Measurements from ENCODE around the gene KPNA6.
"Not testable (repeated sequence)": the region's sequence is repeated elsewhere in the genome, so short reads cannot be mapped to it uniquely, and the experiment has no call there.

KPNA6 gene

GRCh38 chr1:32107742-32108661 is at the start of gene KPNA6:
Gene KPNA6 (plus strand): TSS chr1:32108056. CDS start chr1:32108131, 75 bp downstream.
- DNase-seq (ENCODE audit: low read depth in 4 of 4, low spot score in 1 of 4), result peak; percentile 63 to 80 (median 70)

DNA sequence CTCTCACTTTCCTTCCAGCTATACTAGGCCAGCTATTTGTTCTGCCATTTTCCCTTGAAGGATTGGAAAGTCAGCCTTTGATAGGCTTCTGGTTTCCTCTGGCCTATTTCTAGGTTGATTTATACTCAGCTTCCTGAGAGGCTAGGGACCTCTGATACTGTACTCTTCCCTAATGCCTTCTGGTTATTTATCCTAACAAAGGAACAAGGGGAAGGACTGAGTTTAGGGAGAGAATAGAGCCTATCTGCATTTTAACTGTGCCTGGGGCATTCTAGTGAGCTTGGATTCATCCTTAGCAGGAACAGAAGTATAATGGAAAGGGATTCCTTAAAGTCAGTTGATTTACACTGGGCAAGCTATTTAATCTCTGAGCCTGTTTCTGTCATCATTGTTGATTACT is 46.9 kb upstream of the KPNA6 start:
- DNase-seq (ENCODE audit: low read depth in 4 of 4, low spot score in 1 of 4), result no peak

DNA sequence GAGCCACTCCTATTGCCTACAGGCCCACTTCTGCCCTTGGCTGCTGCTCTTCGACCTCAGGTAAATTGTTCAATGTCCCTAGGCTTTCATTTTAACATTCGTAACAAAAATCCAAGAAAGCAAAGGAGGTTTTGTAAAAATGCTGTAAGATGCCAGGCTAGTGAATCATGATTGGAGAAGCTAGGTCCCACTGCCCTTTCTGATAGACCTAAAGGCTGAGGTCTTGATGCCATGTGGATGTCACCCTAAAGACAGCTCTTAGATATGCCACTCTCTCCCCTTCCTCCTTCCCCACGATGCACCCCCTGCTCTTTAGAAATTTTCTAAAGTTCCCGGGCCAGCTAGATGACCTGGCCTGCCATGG is 45.0 kb upstream of the KPNA6 start:
- no peak for DNase-seq (ENCODE audit: low read depth in 4 of 4, low spot score in 1 of 4)

GRCh38 chr1:32063261-32063681 is 44.6 kb upstream of the KPNA6 start:
- DNase-seq (ENCODE audit: low read depth in 4 of 4, low spot score in 1 of 4), result no peak

DNA sequence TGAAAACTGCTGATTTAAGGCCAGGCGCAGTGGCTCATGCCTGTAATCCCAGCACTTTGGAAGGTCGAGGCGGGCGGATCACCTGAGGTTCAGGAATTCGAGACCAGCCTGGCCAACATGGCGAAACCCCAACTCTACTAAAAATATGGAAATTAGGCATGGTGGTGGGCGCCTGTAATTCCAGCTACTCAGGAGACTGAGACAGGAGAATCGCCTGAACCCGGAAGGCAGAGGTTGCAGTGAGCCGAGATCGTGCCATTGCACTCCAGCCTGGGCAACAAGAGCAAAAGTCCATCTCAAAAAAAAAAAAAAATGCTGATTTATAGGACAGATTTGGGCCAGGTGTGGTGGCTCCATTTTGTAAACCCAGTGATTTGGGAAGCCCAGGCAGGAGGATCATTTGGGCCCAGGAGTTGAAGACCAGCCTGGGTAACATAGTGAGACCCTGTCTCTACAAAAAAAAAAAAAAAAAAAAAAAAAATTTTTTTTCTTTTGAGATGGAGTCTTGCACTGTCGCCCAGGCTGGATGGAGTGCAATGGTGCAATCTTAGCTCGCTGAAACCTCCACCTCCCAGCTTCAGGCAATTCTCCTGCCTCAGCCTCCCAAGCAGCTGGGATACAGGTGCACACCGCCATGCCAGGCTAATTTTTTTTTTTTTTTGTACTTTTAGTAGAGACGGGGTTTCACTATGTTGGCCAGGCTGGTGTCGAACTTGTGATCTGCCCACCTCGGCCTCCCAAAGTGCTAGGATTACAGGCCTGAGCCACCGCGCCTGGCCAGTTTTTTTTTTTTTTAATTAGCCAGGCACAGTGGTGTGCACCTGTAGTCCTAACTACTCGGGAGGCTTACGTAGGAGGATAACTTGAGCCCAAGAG is 42.0 kb upstream of the KPNA6 start:
- DNase-seq (ENCODE audit: low read depth in 4 of 4, low spot score in 1 of 4), result not testable (repeated sequence)

DNA sequence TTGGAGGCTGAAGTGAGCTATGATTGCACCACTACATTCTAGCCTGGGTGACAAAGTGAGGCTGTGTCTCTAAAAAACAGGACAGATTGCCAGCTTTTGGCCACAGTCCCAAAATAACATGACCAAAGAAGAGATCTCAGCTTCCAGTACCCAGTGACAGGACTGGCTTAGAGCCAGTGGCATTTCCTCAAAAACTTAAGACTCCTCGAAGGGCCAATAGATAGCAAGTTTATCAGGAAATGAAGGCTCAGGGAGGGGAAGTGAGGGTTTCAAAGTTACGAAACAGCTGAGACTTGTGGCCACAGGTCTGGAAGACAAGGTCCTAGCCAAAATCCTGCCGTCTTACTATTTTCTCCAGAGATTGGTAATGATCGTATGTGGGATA is 41.4 kb upstream of the KPNA6 start:
- DNase-seq (ENCODE audit: low read depth in 4 of 4, low spot score in 1 of 4), result no peak

DNA sequence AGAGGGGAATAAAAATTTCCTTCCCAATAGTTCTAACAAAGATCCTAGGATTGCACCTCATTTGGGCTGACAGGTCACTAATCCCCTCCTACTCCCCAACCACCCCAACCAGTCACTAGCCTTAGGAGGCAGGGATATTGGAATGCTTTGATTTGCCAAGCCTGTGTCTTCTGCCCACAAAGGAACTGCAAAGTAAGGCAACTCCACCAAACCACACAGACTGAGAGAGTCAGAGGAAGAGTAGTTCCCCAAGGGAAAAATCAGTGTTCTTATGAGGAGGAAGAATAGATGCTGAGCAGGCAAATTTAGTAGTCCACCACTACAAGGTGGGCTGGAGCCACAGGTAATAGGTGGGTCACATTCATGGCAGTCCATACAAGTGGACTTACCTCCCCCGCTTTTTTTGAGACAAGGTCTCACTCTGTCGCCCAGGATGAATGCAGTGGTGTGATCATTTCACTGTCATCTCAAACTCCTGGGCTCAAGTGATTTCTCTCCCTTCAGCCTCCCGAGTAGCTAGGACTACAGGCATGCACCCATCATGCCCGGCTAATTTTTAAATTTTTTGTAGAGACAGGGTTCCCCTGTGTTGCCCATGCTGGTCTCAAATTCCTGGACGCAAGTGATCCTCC is 38.8 kb upstream of the KPNA6 start:
- DNase-seq (ENCODE audit: low read depth in 4 of 4, low spot score in 1 of 4), result no peak

GRCh38 chr1:32071758-32072621 is 35.9 kb upstream of the KPNA6 start:
- peak in 2 of 4 experiments; percentile 6 to 30 for DNase-seq (ENCODE audit: low read depth in 4 of 4, low spot score in 1 of 4)

DNA sequence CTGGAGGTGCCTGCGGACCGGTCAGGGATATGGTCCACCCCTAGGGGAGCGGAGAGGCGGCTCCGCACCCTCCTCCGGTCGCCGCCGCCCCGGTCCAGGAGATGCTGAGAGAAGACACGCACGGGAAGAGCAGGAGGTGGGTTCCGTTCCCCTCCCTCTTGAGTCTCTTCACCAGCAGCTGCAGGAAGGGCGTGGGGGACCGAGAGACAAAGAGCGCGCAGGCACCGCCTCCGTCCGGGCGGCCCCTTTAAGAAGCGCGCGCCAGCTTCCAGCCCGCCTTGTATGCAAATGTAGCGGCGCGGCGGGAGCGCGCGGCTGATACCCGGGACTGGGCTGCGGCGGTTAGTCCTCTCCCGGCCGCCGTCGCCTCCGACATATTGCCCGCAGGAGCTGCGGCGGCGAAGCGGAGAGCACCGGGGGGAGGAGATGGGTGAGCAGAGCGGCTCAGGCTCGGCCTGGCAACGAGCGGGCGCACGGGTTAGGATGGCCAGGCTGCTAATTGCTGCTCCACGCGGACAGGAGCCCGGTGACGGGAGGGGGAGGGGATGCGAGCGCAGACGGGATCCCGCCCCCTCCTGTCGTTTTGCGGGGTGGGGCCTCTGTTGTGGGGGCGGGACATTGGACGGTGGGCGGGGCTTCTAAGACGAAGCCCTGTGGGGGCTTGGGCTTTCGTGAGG is 35.1 kb upstream of the KPNA6 start, which contains the start of gene TMEM39B:
TSS of gene TMEM39B (plus strand) at position 318 of the 677 bp plus-strand sequence. CDS start at position 427, 109 bp downstream.
- DNase-seq (ENCODE audit: low read depth in 4 of 4, low spot score in 1 of 4), result peak; percentile 76 to 89 (median 86)

DNA sequence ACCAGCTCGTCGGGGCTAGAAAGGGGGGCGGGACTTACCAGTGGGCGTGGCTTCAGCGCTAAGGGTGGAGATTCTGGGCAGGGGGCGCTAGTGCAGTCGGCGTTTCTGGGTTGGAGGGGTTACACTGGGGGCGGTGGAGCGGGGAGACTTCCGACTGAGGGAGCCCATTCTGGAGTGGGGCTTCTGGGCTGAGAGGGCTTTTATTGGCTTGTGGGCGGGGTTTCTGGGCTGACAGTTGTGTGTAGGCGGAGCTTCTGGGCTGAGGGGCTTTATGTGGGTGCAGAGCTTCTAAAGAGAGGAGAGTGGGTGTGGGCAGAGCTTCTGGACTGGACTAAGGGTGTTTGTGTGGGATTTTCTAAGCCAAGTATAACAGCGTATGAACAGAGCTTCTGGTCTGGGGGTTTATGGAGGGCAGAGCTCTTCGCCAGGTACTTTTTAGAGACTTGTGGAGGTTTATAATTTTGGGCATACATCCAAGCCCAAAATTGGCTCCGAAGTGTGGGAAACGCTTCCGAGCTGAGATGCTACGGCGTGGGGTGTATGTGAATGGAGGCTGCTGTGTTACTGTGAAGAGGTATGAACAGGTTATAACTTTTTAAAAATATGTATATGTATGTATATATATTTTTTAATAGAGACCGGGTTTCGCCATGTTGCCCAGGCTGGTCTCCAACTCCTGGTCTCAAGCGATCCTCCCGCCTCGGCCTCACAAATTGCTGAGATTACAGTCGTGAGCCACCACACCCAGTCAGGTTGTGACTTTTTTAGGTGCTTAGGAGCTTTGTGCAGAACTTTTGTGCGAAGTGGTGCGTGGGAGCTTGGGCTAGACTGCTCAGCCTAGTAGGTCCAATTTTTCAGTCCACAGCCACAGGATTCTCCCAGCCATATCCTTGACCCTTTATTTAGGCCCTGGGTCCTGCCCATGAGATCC is 34.3 kb upstream of the KPNA6 start:
- no peak for DNase-seq (ENCODE audit: low read depth in 4 of 4, low spot score in 1 of 4)

DNA sequence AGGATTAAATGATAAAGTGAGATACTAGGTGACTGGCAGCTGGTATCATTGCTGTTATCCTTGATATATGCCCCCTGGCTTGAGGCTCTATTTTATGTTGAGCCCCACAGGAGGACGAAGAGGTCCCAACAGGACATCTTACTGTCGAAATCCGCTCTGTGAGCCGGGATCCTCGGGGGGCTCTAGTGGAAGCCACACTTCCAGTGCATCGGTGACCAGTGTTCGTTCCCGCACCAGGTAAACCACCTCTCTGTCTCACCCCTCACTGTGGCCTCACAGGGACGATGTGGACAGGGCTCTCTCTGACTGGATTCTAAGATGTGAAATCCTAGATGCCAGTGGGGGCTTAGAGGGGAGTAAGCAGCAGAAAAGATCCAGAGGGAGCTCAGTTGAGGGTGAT is 33.0 kb upstream of the KPNA6 start:
- DNase-seq (ENCODE audit: low read depth in 4 of 4, low spot score in 1 of 4), result no peak

- no peak for DNase-seq (ENCODE audit: low read depth in 4 of 4, low spot score in 1 of 4)
Observed at GRCh38 chr1:32077451-32077850, 30.4 kb upstream of the KPNA6 start.

DNA sequence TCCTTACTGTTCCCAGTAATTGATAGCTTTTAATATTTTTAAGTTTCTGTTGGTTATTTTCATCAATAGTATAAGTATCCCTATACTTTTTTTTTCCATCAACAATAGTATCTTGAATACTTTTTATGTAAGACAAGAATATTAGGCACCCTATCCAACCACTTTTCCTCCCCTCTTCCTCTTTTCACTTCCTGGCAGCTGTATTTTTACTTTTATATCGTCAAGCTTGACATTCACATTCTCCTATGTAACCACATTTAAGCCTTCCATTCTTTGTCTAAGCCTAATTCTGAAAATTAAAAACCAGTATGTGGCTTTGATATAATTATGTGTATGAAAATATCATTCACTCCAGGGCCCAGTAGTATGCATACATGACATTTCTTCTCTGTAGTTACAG is 25.8 kb upstream of the KPNA6 start:
- DNase-seq (ENCODE audit: low read depth in 4 of 4, low spot score in 1 of 4), result no peak

DNA sequence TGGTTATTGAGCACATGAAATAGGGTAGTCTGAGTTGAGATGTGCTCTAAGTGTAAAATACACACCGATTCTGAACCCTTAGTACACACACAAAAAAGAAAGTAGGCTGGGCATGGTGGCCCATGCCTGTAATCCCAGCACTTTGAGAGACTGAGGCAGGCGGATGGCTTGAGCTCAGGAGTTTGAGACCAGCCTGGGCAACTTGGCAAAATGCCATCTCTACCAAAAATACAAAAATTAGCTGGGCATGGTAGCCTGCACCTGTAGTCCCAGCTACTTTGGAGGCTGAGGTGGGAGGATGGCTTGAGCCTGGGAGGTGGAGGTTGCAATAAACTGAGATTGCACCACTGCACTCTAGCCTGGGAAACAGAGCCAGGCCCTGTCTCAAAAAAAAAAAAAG is 21.5 kb upstream of the KPNA6 start:
- not testable (repeated sequence) for DNase-seq (ENCODE audit: low read depth in 4 of 4, low spot score in 1 of 4)

DNA sequence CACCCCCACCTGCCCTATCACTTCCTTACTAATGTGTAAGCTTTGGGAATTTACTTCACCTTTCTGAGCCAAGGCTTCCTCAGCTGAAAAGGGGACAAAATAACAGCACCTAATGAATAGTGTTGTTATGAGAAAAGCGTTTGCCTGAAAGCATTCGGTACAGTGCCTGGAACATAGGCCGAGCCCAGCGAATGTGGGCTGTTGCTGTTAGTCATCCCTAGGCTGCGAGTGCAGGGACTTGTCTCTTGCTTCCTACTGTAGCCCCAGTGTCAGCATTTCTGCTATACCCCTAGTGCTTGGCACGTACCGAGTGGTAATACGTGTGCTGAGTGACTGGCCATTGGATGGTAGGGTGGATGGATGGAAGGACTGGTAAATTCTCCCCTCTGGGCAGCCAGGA is 16.7 kb upstream of the KPNA6 start:
- no peak for DNase-seq (ENCODE audit: low read depth in 4 of 4, low spot score in 1 of 4)

DNA sequence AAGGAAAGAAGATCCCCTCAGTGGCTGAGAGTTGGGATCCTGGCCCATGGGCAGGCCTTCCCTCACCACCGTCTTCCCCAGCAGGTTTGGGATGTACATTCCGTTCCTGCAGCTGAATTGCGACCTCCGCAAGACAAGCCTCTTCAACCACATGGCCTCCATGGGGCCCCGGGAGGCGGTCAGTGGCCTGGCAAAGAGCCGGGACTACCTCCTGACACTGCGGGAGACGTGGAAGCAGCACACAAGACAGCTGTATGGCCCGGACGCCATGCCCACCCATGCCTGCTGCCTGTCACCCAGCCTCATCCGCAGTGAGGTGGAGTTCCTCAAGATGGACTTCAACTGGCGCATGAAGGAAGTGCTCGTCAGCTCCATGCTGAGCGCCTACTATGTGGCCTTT is 16.3 kb upstream of the KPNA6 start:
- DNase-seq (ENCODE audit: low read depth in 4 of 4, low spot score in 1 of 4), result no peak

DNA sequence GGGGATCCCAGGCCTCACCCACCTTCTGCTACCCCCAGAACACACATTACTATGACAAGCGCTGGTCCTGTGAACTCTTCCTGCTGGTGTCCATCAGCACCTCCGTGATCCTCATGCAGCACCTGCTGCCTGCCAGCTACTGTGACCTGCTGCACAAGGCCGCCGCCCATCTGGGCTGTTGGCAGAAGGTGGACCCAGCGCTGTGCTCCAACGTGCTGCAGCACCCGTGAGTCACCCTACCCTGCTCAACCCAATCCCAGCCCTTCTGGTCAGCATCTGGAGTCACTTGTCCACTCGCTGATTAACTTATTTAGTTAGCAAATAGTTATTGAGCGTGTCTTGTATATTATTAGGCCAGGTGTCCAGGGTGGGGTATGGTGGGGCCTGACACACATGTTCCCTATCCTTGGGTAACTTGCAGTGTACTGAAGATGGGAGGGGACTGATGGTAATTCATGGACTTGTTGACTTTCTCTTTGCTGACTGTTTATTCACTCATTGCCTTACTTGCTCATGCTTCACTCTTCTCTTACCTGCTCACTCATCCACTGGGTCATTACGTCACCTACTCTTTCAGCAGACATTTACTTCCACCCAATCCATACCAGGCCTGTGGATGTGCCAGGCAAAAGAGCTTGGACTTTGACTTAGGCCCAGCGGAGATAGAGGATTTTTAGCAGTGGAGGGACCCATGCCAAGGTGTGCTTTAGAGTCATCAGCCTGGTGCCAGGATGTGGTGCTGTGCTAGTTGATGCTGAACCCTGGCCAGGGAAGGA is 12.9 kb upstream of the KPNA6 start:
- DNase-seq (ENCODE audit: low read depth in 4 of 4, low spot score in 1 of 4), result no peak

DNA sequence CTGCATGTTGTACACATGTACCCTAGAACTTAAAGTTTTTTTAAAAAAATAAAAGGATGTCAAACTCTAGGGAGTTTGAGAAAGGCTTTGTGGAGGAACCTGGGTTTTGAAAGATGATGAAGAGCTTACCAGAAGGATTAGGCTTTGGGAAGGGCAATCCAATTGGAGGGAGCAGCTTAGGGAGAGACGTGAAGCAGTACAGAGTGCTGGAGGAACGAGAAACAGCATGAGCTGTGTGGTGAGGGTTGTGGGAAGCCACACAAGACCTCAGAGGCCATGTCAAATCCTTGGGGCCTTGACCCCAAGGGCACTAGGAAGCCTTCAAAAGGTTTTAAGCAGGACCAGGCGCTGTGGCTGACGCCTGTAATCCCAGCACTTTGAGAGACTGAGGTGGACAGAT is 8.4 kb upstream of the KPNA6 start:
- DNase-seq (ENCODE audit: low read depth in 4 of 4, low spot score in 1 of 4), result no peak
